Measurements from ENCODE around the gene TRA2B. TPM values are rescaled to one million over a fixed set of nuclear protein-coding genes. Genes with fewer than 3 reads are reported as not detected.
A peak's percentile ranks its signal among the peaks of the same experiment; 100 is the strongest.

Gene TRA2B
- total and polyA plus RNA-seq, 2 donors (not counting 3 experiments of a cell fraction or from before 2014, with no cell fraction given): 173 to 199 TPM

- BruUV-seq (replicated peaks): no TSS peak
- Histone ChIP-seq H3K36me3 (ENCODE audit: control insufficient read depth in 2 of 2, extremely low read depth in 1 of 2, insufficient read depth in 2 of 2, low read length in 2 of 2) (peaks cover 23 to 30% of the 10 kb centered on the region in 2 experiments), H3K9me3 (replicated peaks; ENCODE audit: control insufficient read depth, insufficient read depth, low read length) (no peaks in the 10 kb centered on the region), H3K9ac (replicated peaks; ENCODE audit: extremely low read depth, insufficient read depth, low read length) (no peak overlapping the region), H3K27me3 (ENCODE audit: control insufficient read depth in 2 of 2, insufficient read depth in 2 of 2, low read length in 2 of 2) (no peaks in the 10 kb centered on the region), H2AFZ (ENCODE audit: low read depth, low read length) (no peak overlapping the region), H4K20me1 (replicated peaks; ENCODE audit: control insufficient read depth, extremely low read depth, insufficient read depth, low read length) (peaks cover 52% of the 10 kb centered on the region), H3K4me2 (ENCODE audit: insufficient read depth, low read length) (peak overlapping the region; percentile 98), H3K9me1 (replicated peaks; ENCODE audit: control insufficient read depth, extremely low read depth, insufficient read depth, low read length) (no peaks in the 10 kb centered on the region), H3K4me3 (replicated peaks in 1 of 3; ENCODE audit: insufficient read depth in 1 of 3, low read depth in 1 of 3, low read length in 3 of 3) (no peak overlapping the region), H3K79me2 (ENCODE audit: control insufficient read depth, insufficient read depth, low read length) (peaks cover 100% of the 10 kb centered on the region), H3K4me1 (ENCODE audit: control insufficient read depth, extremely low read depth, insufficient read depth, low read length) (peaks cover 56% of the 10 kb centered on the region), H3K27ac (ENCODE audit: insufficient read depth, low read depth, low read length) (no peak overlapping the region)
- no peak for TF ChIP-seq FOS (IDR thresholded peaks at IDR 0.05; ENCODE audit: borderline replicate concordance, insufficient read depth, low read length)
- no peak for TF ChIP-seq MAX (IDR thresholded peaks at IDR 0.05; ENCODE audit: insufficient read depth, insufficient read length)
- no peak for TF ChIP-seq POLR2AphosphoS5 (IDR thresholded peaks at IDR 0.05; ENCODE audit: insufficient read depth, low read depth, low read length)
- no peak for TF ChIP-seq MYC (IDR thresholded peaks at IDR 0.05; ENCODE audit: low read depth, low read length)
- no peak for TF ChIP-seq JUN (IDR thresholded peaks at IDR 0.05; ENCODE audit: borderline replicate concordance, insufficient read depth, insufficient read length, low read depth)
- FAIRE-seq: no peak
- ChIA-PET POLR2A (interaction anchor here (0.9 to 2.0 kb wide), 3 partner anchors 9 to 10 kb away, joined by 3 to 9 read pairs (median 6); partner anchors contain the start of gene TRA2B), CTCF (interaction anchor here (1.0 to 2.8 kb wide), 6 partner anchors 9 to 267 kb away, joined by 3 to 14 read pairs (median 3); no protein-coding TSS in a partner anchor)
- dilution Hi-C loops (cut with MboI; ENCODE audit: extremely low pct_ligation_motif_present, low sequenced_read_pairs) (no loop called here), intact Hi-C loops (cut with micrococcal nuclease) (no loop called here)
- no peak for DNase-seq (ENCODE audit: low read depth, low spot score)
Measured at GRCh38 chr3:185927501-185928200, 10.2 kb downstream of the TRA2B start.

GRCh38 chr3:185926445-185926844, 11.4 kb downstream of the TRA2B start:
- Histone ChIP-seq H3K9me1 (replicated peaks; ENCODE audit: control insufficient read depth, extremely low read depth, insufficient read depth, low read length) (no peaks in the 10 kb centered on the region), H3K4me2 (ENCODE audit: insufficient read depth, low read length) (no peak overlapping the region), H3K4me1 (ENCODE audit: control insufficient read depth, extremely low read depth, insufficient read depth, low read length) (peaks cover 44% of the 10 kb centered on the region), H3K79me2 (ENCODE audit: control insufficient read depth, insufficient read depth, low read length) (peaks cover 100% of the 10 kb centered on the region), H3K27ac (ENCODE audit: insufficient read depth, low read depth, low read length) (no peak overlapping the region), H3K4me3 (replicated peaks in 1 of 3; ENCODE audit: insufficient read depth in 1 of 3, low read depth in 1 of 3, low read length in 3 of 3) (no peak overlapping the region), H4K20me1 (replicated peaks; ENCODE audit: control insufficient read depth, extremely low read depth, insufficient read depth, low read length) (peaks cover 55% of the 10 kb centered on the region), H3K36me3 (ENCODE audit: control insufficient read depth in 2 of 2, extremely low read depth in 1 of 2, insufficient read depth in 2 of 2, low read length in 2 of 2) (peaks cover 26 to 41% of the 10 kb centered on the region in 2 experiments), H3K9me3 (replicated peaks; ENCODE audit: control insufficient read depth, insufficient read depth, low read length) (no peaks in the 10 kb centered on the region), H3K27me3 (ENCODE audit: control insufficient read depth in 2 of 2, insufficient read depth in 2 of 2, low read length in 2 of 2) (no peaks in the 10 kb centered on the region), H3K9ac (replicated peaks; ENCODE audit: extremely low read depth, insufficient read depth, low read length) (no peak overlapping the region), H2AFZ (ENCODE audit: low read depth, low read length) (no peak overlapping the region)
- no peak for FAIRE-seq
- ChIA-PET POLR2A (interaction anchor here (1.1 kb wide), 1 partner anchor 11 kb away, joined by 6 read pairs; the partner anchor contains the start of gene TRA2B), CTCF (interaction anchor here (1.2 to 4.0 kb wide), 3 partner anchors 9 to 266 kb away, joined by 3 to 19 read pairs (median 3); no protein-coding TSS in a partner anchor)
- no TSS peak for BruUV-seq (replicated peaks)
- dilution Hi-C loops (cut with MboI; ENCODE audit: extremely low pct_ligation_motif_present, low sequenced_read_pairs) (no loop called here), intact Hi-C loops (cut with micrococcal nuclease) (no loop called here)
- TF ChIP-seq MYC (IDR thresholded peaks at IDR 0.05; ENCODE audit: low read depth, low read length) (no peak), CTCF (IDR thresholded peaks at IDR 0.05; ENCODE audit: extremely low read depth in 1 of 2, insufficient read depth in 1 of 2, low read depth in 1 of 2, low read length in 2 of 2) (no peak), MAX (IDR thresholded peaks at IDR 0.05; ENCODE audit: insufficient read depth, insufficient read length) (no peak), GATA2 (IDR thresholded peaks at IDR 0.05; ENCODE audit: insufficient read depth, insufficient read length, low read depth, low read length) (no peak), FOS (IDR thresholded peaks at IDR 0.05; ENCODE audit: borderline replicate concordance, insufficient read depth, low read length) (no peak), EZH2 (IDR thresholded peaks at IDR 0.05; ENCODE audit: borderline replicate concordance, low read depth, low read length, severe bottlenecking) (no peak), JUN (IDR thresholded peaks at IDR 0.05; ENCODE audit: borderline replicate concordance, insufficient read depth, insufficient read length, low read depth) (no peak), POLR2A (IDR thresholded peaks at IDR 0.05; ENCODE audit: low read depth, low read length) (no peak), POLR2AphosphoS5 (IDR thresholded peaks at IDR 0.05; ENCODE audit: insufficient read depth, low read depth, low read length) (no peak)
- DNase-seq (ENCODE audit: low read depth, low spot score): no peak

All from endothelial cell of umbilical vein (primary cell).